NCI-H526 (cell line): Measurements from ENCODE around the gene PTOV1.
"Not testable (repeated sequence)": the region's sequence is repeated elsewhere in the genome, so short reads cannot be mapped to it uniquely, and the experiment has no call there.

Experiments used
- DNase-seq, 2 experiments: peaks; one replicate each; lab custom pipeline; 2025; lab: John Stamatoyannopoulos, UW

The PTOV1 gene

DNA sequence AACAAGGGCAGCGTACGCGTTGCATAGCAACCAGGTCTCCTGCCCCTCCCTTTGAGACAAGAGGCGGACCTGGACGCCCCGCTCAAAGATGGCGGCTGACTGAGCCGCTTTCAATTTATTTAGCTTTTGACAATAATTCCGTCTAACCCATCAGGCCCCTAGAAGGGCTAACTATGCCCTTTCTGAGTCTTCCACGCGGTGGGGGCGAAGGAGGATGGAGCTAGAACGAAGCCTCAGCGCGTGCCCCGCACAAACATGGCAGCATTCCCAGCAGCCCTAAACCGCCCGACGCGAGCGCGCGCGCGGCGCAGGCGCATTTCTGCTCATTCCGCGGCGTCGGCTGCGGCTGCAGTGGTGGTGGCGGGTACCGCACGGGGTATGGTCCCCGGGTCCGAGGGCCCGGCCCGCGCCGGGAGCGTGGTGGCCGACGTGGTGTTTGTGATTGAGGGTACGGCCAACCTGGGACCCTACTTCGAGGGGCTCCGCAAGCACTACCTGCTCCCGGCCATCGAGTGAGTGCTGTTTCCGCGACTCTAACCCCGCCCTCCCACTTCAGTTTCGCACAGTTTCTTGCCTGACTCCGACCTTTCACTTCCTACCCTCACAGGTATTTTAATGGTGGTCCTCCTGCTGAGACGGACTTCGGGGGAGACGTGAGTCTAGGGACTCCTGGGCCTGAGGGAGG lies 32.9 kb upstream of the PTOV1 start, which contains the start of gene MED25:
MED25 (plus strand) TSS at position 326 of the 685 bp plus-strand sequence; CDS start at position 379, 53 bp downstream.
- peak; percentile 75 to 90 for DNase-seq

DNA sequence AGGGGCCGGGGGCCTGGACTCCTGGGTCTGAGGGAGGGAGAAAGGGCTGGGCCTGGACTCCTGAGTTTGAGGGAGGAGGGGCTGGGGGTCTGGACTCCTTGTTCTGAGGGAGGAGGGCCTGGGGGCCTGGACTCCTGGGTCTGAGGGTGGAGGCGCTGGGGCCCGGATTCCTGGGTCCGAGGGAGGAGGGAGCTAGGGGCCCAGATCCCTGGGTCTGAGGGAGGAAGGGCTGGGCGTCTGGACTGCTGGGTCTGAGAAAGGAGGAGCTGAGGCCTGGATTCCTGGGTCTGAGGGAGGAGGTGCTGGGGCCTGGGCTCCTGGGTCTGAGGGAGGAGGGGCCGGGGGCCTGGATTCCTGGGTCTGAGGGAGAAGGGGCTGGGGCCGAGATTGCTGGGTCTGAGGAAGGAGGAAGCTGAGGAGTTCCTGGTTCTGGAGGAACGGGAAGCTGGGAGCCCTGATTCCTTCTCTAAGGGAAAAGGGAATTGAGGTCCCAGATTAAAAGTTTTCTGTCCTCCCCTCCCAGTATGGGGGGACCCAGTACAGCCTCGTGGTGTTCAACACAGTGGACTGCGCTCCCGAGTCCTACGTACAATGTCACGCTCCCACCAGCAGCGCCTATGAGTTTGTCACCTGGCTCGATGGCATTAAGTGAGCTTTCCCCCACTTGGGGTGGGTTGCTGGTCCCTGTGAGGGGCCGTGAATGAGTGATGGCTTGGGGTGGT lies 32.1 kb upstream of the PTOV1 start:
- no peak for DNase-seq

DNA sequence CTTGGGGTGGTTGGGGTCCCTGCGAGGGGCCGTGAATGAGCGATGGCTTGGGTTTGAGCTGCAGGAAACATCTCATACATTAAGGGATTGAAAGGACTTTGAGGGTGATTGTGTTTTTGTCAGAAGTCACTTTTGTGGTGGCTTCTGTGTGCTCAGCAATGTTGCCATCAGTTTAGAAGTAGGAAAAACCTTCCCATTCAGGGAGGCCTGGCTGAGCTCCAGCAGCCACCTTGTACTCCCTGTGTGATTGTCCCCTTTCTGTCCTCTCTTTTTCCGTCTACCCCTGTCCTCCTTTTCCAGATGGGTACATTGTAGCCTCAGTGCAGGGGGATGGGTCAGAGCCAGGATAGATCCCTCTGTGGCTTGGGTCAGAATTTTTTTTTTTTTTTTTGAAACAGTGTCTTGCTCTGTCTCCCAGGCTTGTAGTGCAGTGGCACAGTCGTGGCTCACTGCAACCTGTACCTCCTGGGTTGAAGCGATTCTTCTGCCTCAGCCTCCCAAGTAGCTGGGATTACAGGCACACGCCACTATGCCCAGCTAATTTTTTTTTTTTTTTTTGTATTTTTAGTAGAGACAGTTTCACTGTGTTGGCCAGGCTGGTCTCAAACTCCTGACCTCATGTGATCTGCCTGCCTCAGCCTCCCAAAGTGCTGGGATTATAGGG lies 31.4 kb upstream of the PTOV1 start:
- not testable (repeated sequence) for DNase-seq

DNA sequence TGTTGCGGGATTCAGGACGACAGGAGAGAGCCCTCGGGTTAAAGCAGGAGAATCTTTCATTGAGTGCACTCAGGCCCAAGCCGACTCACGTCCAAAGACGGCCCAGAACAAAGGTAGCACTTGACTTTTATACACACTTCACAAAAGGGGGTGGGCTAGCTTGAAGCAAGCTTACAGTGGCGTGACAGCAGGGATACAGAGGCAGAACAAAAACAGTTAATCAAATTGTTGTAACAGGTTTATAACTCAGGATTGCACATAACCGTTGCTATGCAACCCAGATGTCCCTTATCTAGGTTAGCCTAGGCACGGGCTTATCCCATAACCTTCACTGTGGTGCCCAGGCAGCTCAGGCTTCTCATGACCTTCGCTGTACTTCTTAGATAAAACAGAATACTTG lies 30.8 kb upstream of the PTOV1 start:
- no peak for DNase-seq

DNA sequence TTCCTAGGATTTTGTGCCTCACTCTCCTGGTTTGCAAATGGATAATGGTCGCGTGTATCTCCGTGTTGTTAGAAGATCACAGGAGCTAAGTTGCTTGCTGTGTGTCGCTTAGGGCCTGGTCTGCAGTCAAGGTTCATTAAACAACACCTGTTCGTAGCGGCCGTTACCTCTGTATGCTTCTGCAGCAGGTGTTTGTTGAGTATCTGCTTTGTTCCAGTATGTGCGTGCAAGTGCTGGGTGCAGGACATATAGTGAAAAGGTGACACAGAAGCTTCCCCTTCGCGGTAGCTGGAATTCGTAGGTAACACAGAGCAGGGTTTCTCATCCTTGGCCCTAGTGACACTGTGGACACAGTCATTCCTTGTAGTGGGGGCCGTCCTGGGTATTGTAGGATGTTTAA lies 27.5 kb upstream of the PTOV1 start:
- DNase-seq: peak; percentile 90 to 94

DNA sequence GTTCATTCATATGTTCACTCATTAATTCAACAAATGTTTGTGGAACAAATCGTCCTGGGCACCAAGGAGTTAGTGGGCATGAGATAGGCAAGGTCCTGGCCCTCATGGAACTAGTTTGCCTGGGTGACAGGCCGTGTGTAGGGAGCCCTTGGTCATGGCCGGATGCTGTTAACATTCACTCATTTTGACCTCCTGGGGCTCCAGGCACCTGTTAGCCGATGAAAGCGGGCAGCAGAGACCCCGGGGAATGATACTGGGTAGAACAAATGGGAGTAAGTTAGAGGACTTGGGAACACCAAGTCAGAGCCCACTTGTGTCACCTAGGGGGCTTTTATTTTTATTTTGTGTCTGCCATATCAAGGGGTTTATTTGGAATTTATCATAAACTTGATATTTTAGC lies 26.3 kb upstream of the PTOV1 start:
- no peak for DNase-seq

DNA sequence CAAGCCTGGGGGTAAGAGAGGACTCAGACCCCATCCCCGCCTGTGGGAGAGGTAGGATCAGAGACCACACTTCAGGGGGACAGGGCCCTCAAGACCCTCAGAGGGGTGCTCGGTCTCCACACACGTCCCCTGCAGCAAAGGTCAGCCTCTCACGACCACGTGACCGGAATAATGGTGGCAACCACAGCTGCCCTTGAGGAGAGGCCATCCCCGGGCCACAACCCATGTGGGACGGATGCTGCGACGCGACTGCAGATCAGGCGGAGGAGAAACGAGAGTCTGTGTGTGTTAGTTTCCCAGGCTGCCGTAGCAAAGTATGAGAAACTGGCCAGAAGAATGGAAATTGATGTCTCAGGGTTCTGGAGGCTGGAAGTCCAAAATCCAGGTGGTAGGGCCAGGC lies 23.9 kb upstream of the PTOV1 start:
- no peak for DNase-seq

DNA sequence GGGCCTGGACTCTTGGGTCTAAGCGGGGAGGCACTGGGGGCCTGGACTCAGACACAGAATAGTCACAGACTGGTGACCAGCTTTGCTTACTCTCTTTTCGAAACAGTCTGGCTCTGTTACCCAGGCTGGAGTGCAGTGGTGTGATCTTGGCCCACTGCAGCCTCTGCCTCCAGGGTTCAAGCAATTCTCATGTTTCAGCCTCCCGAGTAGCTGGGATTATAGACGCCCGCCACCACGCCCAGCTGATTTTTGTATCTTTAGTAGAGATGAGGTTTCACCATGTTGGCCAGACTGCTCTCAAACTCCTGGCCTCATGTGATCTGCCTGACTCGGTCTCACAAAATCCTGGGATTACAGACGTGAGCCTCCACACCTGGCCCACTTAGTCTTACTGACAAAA lies 21.8 kb upstream of the PTOV1 start:
- no peak for DNase-seq

DNA sequence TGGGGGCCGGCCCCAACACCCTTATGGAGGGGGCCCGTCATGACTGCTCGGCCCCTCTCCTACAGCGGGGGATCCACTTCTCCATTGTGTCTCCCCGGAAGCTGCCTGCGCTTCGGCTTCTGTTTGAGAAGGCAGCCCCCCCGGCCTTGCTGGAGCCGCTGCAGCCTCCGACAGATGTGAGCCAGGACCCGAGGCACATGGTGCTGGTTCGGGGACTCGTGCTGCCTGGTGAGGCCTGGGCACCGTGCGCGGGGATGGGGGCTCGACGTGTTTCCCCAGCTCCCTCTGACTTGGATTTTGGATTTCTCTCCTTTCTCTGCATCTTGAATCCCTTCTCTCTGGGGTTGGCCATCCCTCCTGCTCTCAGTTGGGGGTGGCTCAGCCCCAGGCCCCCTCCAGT lies 21.2 kb upstream of the PTOV1 start:
- DNase-seq: no peak

DNA sequence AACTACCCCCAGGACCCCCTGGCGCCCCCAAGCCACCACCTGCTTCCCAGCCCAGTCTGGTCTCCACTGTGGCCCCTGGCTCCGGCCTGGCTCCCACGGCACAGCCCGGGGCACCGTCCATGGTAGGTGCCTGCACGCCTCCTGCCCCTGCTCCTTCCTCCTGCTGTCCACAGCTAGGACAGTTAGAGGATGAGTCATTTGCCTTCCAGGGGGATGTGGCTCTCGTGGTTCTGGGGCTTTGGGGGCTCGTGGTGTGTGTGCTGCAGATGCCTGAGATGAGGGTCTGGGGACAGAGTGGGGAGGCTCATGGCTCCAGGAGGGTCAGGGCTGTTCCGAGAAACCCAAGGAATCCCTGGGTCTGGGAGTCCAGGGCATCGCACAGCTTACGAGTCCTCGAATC lies 20.2 kb upstream of the PTOV1 start:
- no peak for DNase-seq

DNA sequence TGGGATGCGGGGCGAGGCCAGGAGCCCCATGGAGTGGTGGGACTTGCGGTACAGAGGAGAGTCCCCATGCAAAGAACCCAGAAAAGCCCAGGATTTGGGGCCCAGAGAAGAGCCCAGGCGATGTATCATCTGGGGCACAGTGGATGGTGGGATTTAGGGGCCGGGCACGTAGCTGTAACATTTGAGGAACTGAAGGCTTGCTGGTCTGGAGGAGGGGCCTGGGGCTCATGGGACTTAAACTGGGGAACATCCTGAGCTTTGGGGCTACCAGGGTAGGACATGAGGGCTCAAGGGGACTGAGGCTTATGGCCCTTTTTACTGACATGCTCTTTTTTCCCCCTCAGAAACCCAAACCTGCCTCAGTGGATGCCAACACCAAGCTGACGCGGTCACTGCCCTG lies 19.4 kb upstream of the PTOV1 start:
- no peak for DNase-seq

DNA sequence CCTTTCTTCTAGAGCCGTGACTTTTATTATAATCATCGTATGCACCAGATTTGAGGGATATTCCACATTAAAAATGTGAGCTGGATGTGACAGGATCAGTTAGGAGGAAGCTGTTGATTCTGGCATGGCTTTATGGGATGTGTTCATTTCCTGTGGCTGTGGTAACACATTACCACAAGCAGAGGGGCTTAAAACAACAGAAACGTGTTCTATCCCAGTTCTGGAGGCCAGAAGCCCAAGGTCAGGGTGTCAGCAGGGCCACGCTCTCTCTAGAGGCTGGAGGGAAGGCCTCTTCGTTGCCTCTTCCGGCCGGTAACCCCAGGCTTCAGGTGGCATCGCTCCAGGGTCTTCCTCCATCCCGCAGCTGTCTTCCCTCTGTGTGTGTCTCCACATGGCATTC lies 18.4 kb upstream of the PTOV1 start:
- DNase-seq: no peak

DNA sequence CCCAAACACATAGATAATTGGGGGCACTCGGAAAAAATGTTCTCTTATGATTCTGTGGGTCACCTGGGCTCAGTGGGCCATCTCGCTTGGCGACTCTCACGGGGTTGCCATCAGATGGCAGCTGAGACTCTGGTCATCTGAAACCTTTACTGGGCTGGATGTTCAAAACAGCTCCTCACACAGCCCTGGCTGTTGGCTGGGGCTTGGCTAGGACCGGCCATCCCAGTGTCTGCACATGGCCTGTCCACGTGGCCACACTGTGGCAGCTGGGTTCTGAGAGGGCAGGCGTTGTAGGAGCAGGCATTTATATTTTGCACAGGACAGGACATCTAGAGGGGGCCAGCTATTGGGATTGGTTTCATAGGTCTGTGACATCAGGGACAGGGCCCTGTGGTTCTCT lies 17.4 kb upstream of the PTOV1 start:
- no peak for DNase-seq

DNA sequence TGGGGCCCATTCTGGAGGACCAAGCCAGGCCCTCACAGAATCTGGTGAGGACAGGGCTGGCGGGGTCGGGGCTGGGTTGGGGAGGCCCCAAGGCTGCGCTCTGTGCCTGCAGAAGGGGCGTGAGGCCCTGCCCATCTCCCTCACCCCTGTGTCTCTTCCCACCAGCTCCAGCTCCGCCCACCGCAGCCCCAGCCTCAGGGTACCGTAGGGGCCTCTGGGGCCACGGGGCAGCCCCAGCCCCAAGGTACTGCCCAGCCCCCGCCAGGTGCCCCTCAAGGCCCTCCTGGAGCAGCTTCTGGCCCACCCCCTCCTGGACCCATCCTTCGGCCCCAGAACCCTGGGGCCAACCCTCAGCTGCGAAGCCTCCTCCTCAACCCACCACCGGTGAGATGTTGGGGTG lies 15.4 kb upstream of the PTOV1 start:
- DNase-seq: no peak

DNA sequence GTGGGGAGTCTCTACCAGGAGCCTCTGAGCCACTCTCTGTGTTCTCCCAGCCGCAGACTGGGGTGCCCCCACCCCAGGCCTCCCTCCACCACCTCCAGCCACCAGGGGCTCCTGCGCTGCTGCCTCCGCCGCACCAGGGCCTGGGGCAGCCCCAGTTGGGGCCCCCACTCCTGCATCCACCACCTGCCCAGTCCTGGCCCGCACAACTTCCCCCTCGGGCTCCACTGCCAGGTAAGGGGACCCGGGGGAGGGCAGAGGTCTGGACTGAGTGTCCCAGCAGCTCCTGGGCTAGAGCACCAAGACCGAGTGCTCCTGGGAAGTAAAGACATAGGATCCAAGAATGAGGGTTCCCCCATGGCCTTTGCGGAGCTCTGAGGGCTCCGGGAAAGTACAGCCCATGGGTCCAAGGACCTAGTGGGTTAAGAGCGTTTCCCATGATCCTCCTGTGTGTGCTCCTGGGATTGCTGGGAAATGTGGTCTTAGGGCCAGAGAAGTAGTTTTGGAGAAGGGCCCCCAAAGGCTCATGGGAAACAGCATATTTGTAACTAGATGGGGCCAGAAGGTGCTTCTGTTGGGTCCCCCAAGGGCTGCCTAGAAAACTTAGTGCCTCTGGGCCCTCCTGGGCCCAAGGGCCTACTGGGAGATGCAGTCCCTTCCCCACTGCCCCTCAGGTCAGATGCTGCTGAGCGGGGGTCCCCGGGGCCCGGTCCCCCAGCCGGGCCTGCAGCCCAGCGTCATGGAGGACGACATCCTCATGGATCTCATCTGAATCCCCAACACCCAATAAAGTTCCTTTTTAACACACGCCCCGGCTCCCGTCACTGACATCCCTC lies 14.6 kb upstream of the PTOV1 start:
- DNase-seq: no peak

DNA sequence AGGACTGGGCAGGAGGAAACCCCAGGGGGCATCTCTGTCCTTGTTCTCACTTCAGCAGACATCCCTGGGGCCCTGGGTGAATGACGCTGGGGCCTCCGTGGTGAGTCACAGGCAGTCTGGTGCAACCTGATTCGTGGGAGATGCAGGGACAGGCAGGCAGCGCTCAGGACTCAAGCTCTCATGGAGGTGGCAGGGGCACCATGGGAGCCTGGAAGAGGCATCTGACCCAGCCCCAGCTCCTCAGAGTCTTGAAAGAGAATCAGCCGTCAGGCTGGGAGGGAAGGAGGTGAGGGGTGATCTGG lies 14.0 kb upstream of the PTOV1 start:
- DNase-seq: no peak

DNA sequence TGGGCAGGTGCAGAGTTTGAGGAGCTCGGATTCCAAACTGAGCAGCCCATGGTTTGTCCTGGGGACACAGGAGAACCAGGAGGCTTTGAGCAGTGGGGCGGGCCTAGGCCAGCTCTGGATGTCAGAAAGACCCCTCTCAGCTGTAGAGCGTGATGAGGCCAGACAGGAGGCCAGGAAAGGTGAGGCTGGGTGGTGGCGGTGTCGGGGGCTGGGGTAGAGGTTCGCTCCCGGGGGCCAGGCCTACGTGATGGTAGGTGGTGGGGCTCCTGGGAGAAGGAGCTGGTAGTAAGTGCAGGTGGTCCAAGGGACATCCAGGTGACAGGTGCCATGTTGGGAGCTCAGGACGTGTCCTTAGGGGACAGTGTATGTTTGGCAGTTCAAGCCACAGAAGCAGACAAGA lies 13.5 kb upstream of the PTOV1 start:
- no peak for DNase-seq

DNA sequence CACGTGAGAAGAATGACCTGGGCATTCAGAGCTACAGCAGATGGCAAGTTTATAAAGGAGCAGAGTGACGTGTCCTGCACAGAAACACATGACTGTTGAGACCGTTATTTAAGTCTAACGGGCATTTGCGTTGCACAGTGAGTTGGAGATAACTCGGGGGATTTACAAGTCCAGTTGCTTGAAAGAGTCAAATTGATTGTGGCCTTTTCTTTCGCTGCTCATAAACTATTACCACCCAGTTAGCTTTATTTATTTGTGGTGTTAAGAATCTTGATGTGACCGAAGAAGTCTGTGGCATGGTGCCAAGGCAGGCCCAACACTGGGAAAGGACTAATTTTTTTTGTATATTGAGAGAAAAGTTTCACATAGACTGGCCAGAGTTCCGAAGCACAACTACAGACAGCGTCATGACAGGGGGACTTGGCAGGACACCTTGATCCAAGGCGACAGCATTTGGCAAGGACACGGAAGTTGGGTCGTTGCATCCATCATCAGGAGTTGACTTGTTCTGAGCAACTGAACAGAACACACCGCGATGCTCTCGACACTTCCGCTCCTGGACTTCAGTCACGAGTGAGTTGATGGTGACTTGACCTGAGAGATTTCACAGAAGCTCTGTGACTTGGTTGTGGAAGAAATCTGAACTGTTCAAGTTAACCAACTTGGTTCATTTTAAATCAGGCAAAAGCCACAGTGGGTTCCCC lies 11.9 kb upstream of the PTOV1 start:
- DNase-seq: no peak

DNA sequence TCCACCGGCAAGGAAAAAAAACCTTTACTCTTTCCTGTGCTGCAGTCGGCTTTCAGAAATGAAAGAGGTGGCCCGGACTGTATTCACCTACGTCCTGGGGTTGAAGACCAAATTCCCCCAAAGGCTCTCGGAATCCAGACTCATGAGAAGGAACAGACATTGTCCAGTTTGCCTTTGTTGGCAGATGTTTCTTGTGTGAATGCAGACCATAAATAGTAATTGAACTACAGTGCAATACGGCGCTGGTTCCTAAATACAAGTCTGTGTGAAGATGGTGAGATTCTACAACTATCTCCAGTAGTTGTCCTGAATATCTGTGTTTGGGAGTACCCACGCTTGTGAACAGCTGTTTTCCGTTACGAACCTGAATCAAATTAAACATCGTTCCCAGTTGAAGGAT lies 11.2 kb upstream of the PTOV1 start:
- DNase-seq: no peak

DNA sequence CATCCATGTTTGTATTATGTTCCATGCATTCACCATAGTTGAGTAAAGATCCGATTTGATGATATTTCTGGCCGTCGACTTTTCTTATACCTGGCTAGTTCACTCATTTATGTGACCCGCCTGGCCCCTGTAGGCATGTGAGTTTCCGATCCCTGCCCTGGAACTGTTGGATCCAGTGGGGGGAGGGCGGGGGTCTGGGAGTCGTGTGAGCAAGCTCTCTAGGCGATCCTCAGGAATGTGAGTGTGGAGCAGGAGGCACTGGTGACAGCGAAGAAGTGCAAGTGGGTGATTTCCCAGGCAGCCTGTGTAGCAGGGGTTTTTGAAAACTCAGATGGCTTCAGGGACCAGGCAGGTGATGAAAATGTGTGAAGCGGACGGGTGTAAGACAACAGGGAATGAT lies 10.6 kb upstream of the PTOV1 start:
- no peak for DNase-seq

DNA sequence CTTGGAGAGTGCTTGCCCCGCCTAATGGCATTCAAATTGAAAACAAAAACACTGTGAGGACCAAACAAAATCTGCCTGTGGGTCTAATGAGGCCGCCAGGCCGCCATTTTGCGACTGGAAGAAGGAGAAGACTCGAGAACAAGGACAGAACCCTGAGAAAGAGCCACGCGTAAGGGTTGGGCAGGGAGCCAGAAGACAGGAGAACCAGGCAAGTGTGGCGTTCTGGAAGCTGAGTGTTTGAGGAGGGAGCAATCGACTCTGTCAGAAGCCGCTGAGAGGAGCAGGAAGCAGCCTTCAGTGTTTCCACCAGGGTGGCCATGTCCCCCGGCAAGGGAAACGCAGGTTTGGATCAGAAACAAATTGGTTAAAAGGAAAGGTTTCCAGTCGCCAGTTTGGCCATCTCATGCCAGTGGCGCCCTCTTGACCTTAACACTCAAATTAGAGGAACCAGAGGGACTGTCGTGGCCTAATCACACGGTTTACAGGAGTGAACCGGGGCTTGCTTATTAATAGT lies 10.2 kb upstream of the PTOV1 start:
- DNase-seq: no peak

DNA sequence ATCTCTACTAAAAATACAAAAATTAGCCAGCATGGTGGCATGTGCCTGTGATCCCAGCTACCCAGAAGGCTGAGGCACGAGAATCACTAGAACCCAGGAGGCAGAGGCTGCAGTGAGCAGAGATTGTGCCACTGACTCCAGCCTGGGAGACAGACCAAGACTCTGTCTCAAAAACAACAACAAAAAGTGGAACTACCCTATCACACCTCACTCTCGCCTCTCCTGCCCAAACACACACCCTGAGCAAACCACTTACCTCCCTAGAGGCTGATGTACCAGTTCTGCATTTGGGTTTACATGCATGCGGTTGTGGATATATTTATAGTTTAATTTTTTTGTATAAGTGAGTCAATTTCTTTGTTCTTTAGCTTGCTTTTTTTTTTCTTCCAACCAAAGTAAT lies 7.7 kb upstream of the PTOV1 start:
- DNase-seq: no peak
